Upper lobe of left lung (tissue), 6 donors: ENCODE data around the gene UBTF. TPM values are rescaled to one million over a fixed set of nuclear protein-coding genes. Genes with fewer than 3 reads are reported as not detected.

Source experiments
- ATAC-seq, 2 donors: fragments of 200-7000 bp; cut with Tn5 transposase; one replicate each; pipeline ENCODE4 v1.9.1; 2022; ENCODE audit warnings: mild to moderate bottlenecking in 2 of 2, moderate library complexity in 2 of 2; ENCODE audit not compliant: low FRiP score in 2 of 2
- DNase-seq, 2 donors: peaks; one replicate each; pipeline ENCODE4 v3.0.0-alpha.2; 2019 to 2020
- H3K27ac ChIP-seq, 4 donors: fragments of 200-600 bp; sonication (generic); one replicate each; pipeline ENCODE4 v1.5.1; 2016 to 2019
- H3K27me3 ChIP-seq, 4 donors: fragments of 200-600 bp; sonication (generic); one replicate each; pipeline ENCODE4 v1.5.1; 2017 to 2019
- H3K36me3 ChIP-seq, 4 donors: fragments of 200-600 bp; sonication (generic); one replicate each; pipeline ENCODE4 v1.5.1; 2016 to 2019
- H3K4me1 ChIP-seq, 4 donors: fragments of 200-600 bp; sonication (generic); one replicate each; pipeline ENCODE4 v1.5.1; 2018 to 2019
- H3K4me3 ChIP-seq, 4 donors: fragments of 200-600 bp; sonication (generic); one replicate each; pipeline ENCODE4 v1.5.1; 2017 to 2019; ENCODE audit warnings: mild to moderate bottlenecking in 2 of 4, moderate library complexity in 1 of 4
- H3K9me3 ChIP-seq, 4 donors: fragments of 200-600 bp; sonication (generic); one replicate each; pipeline ENCODE4 v1.5.1; 2018 to 2019
- CTCF ChIP-seq, 6 experiments: fragments of 450-650 bp in 4 of 6; fragments of 200-600 bp in 2 of 6; sonication (generic) in 2 of 6; IDR thresholded peaks; one replicate each; pipeline ENCODE4 v1.5.1; 2016 to 2019; ENCODE audit warnings: antibody characterized with exemption in 6 of 6
- EP300 ChIP-seq, 4 donors: sonication (generic); formaldehyde crosslinking; IDR thresholded peaks; one replicate each; pipeline ENCODE4 v1.5.1; 2017; ENCODE audit warnings: antibody characterized with exemption in 4 of 4, control low read depth in 2 of 4
- POLR2A ChIP-seq, 4 donors: fragments of 450-650 bp; IDR thresholded peaks; one replicate each; pipeline ENCODE4 v1.5.1; 2016 to 2017; ENCODE audit warnings: antibody characterized with exemption in 4 of 4, mild to moderate bottlenecking in 2 of 4
- POLR2AphosphoS5 ChIP-seq, 2 donors: sonication (generic); formaldehyde crosslinking; IDR thresholded peaks; one replicate each; pipeline ENCODE4 v1.5.1; 2017; ENCODE audit warnings: antibody characterized with exemption in 2 of 2
- WGBS, 2 donors: methylation state at CpG; one replicate each; pipeline ENCODE4 v1.1.5; 2017 to 2018; 5-methylcytosine and 5-hydroxymethylcytosine counted together
- total RNA-seq, 6 donors: library from RNA; depleted of rRNA in 4 of 6; stranded (reverse); fragments of >200 nt in 4 of 6; gene quantifications; one replicate each; pipeline versions ENCODE4 v1.1.0 to v1.2.1, GENCODE V29; 2016 to 2021
- donor health status: DM: no; HTN: no; CAD: no; lungs with moderate emphysema.
- donor health status: DM: no; HTN: yes; CAD: no; lungs with severe emphysema.

Gene UBTF
- total RNA-seq, 6 donors from 2014 or later, result 41.2 to 94.3 (median 67.6) TPM

- DNase-seq (peak; percentile 95 to 98), ATAC-seq (peak; percentile 94 to 98)
- H3K9me3 ChIP-seq, result no peaks in the 10 kb centered on the region
- peak overlapping the region in 2 of 4 donors; percentile 1 to 13 for H3K4me3 ChIP-seq
- H3K36me3 ChIP-seq, result peaks cover 29 to 80% (median 64%) of the 10 kb centered on the region in 4 donors
- peak overlapping the region in 3 of 4 donors; percentile 41 to 80 (median 55) for H3K27ac ChIP-seq
- peaks cover 13 to 20% (median 13%) of the 10 kb centered on the region in 4 donors for H3K4me1 ChIP-seq
- no peaks in the 10 kb centered on the region for H3K27me3 ChIP-seq
- 3 to 54% methylated on average over 5 to 27 of the region's 64 CpGs for WGBS, 2 donors
- TF ChIP-seq EP300 (IDR thresholded peaks at IDR 0.05) (no peak), POLR2AphosphoS5 (IDR thresholded peaks at IDR 0.05) (peak in 1 of 2 donors; percentile 74), CTCF (IDR thresholded peaks at IDR 0.05) (peak; percentile 99 to 100 (median 100)), POLR2A (IDR thresholded peaks at IDR 0.05) (peak in 2 of 4 donors; percentile 16 to 30)
These were observed 8.9 kb downstream of the UBTF start for GRCh38 chr17:44210342-44211192.

GRCh38 chr17:44209786-44210341, 9.6 kb downstream of the UBTF start:
- no peak for TF ChIP-seq EP300 (IDR thresholded peaks at IDR 0.05)
- TF ChIP-seq POLR2A (IDR thresholded peaks at IDR 0.05), result no peak
- no peak for TF ChIP-seq CTCF (IDR thresholded peaks at IDR 0.05)
- TF ChIP-seq POLR2AphosphoS5 (IDR thresholded peaks at IDR 0.05), result no peak
- peak overlapping the region in 2 of 4 donors; percentile 1 to 13 for H3K4me3 ChIP-seq
- WGBS, 2 donors, result 61 to 71% methylated on average over 11 of the region's 11 CpGs
- no peaks in the 10 kb centered on the region for H3K27me3 ChIP-seq
- peaks cover 13 to 20% (median 13%) of the 10 kb centered on the region in 4 donors for H3K4me1 ChIP-seq
- ATAC-seq (no peak), DNase-seq (no peak)
- peak overlapping the region in 2 of 4 donors; percentile 41 to 80 for H3K27ac ChIP-seq
- no peaks in the 10 kb centered on the region for H3K9me3 ChIP-seq
- peaks cover 21 to 73% (median 57%) of the 10 kb centered on the region in 4 donors for H3K36me3 ChIP-seq

- Histone ChIP-seq H3K4me3 (no peak overlapping the region), H3K27ac (no peak overlapping the region), H3K9me3 (no peaks in the 10 kb centered on the region), H3K27me3 (no peaks in the 10 kb centered on the region), H3K4me1 (peaks cover 27 to 39% (median 30%) of the 10 kb centered on the region in 4 donors), H3K36me3 (peaks cover 13 to 53% (median 42%) of the 10 kb centered on the region in 4 donors)
- WGBS, 2 donors, result 78% methylated on average over 2 to 5 of the region's 5 CpGs
- DNase-seq (no peak), ATAC-seq (no peak)
- no peak for TF ChIP-seq CTCF (IDR thresholded peaks at IDR 0.05)
- TF ChIP-seq POLR2A (IDR thresholded peaks at IDR 0.05), result no peak
- no peak for TF ChIP-seq EP300 (IDR thresholded peaks at IDR 0.05)
- no peak for TF ChIP-seq POLR2AphosphoS5 (IDR thresholded peaks at IDR 0.05)
These were observed 11.7 kb downstream of the UBTF start for GRCh38 chr17:44207743-44208142.

- no peak for TF ChIP-seq POLR2AphosphoS5 (IDR thresholded peaks at IDR 0.05)
- no peak for TF ChIP-seq EP300 (IDR thresholded peaks at IDR 0.05)
- no peak for TF ChIP-seq POLR2A (IDR thresholded peaks at IDR 0.05)
- TF ChIP-seq CTCF (IDR thresholded peaks at IDR 0.05), result no peak
- no peak for DNase-seq
- H3K4me1 ChIP-seq, result peaks cover 27 to 39% (median 30%) of the 10 kb centered on the region in 4 donors
- no peak overlapping the region for H3K27ac ChIP-seq
- ATAC-seq, result no peak
- H3K4me3 ChIP-seq, result no peak overlapping the region
- no peaks in the 10 kb centered on the region for H3K9me3 ChIP-seq
- 88 to 90% methylated on average over 15 to 17 of the region's 17 CpGs for WGBS, 2 donors
- no peaks in the 10 kb centered on the region for H3K27me3 ChIP-seq
- peaks cover 13 to 53% (median 42%) of the 10 kb centered on the region in 4 donors for H3K36me3 ChIP-seq
These were observed 12.2 kb downstream of the UBTF start for GRCh38 chr17:44207319-44207718.
